HL-60 (cell line): ENCODE data around the gene OR6K6.

Experiments used
- DNase-seq, 2 experiments: peaks; one replicate each; pipeline ENCODE4 v3.0.0-alpha.2; 2010 to 2020; ENCODE audit warnings: low read depth in 1 of 2, low spot score in 1 of 2
- H3K27ac ChIP-seq: fragments of 250-450 bp; sonication (Bioruptor Pico); replicated peaks from 2 replicates; pipeline ENCODE4 v1.5.1; 2020; ENCODE audit warnings: mild to moderate bottlenecking, moderate library complexity
- H3K27me3 ChIP-seq: fragments of 250-450 bp; sonication (Bioruptor Pico); 2 replicates; pipeline ENCODE4 v1.5.1; 2021; ENCODE audit warnings: mild to moderate bottlenecking, moderate library complexity; ENCODE audit not compliant: insufficient read depth, poor library complexity, severe bottlenecking
- H3K4me3 ChIP-seq: replicated peaks from 2 replicates; pipeline ENCODE4 v1.5.1; 2011; ENCODE audit warnings: mild to moderate bottlenecking, control low read depth, low read length; ENCODE audit not compliant: insufficient read depth
- CTCF ChIP-seq: IDR thresholded peaks from one replicate; pipeline ENCODE4 v1.5.1; 2011; ENCODE audit warnings: low read length, control low read depth, inconsistent platforms; ENCODE audit not compliant: insufficient read depth
- GABPA ChIP-seq: IDR thresholded peaks from 2 replicates; pipeline ENCODE4 v1.6.1; 2012; ENCODE audit warnings: low read depth
- POLR2AphosphoS5 ChIP-seq: IDR thresholded peaks from 2 replicates; pipeline ENCODE4 v1.6.1; 2012; ENCODE audit warnings: low read depth
- SPI1 ChIP-seq: IDR thresholded peaks from 2 replicates; pipeline ENCODE4 v1.6.1; 2012; ENCODE audit warnings: low read depth, mild to moderate bottlenecking, borderline replicate concordance
- TF ChIP-seq, protein P1 (sequence below): IDR thresholded peaks from 2 replicates; pipeline ENCODE4 v1.6.1; 2012; ENCODE audit warnings: low read depth; ENCODE audit not compliant: insufficient replicate concordance

Gene OR6K6

GRCh38 chr1:158730453-158730852, 24.1 kb upstream of the OR6K6 start:
- H3K4me3 ChIP-seq: no peak overlapping the region
- H3K27ac ChIP-seq: no peak overlapping the region
- no peak for DNase-seq
- H3K27me3 ChIP-seq: no peaks in the 10 kb centered on the region
- TF ChIP-seq, protein P1, sequence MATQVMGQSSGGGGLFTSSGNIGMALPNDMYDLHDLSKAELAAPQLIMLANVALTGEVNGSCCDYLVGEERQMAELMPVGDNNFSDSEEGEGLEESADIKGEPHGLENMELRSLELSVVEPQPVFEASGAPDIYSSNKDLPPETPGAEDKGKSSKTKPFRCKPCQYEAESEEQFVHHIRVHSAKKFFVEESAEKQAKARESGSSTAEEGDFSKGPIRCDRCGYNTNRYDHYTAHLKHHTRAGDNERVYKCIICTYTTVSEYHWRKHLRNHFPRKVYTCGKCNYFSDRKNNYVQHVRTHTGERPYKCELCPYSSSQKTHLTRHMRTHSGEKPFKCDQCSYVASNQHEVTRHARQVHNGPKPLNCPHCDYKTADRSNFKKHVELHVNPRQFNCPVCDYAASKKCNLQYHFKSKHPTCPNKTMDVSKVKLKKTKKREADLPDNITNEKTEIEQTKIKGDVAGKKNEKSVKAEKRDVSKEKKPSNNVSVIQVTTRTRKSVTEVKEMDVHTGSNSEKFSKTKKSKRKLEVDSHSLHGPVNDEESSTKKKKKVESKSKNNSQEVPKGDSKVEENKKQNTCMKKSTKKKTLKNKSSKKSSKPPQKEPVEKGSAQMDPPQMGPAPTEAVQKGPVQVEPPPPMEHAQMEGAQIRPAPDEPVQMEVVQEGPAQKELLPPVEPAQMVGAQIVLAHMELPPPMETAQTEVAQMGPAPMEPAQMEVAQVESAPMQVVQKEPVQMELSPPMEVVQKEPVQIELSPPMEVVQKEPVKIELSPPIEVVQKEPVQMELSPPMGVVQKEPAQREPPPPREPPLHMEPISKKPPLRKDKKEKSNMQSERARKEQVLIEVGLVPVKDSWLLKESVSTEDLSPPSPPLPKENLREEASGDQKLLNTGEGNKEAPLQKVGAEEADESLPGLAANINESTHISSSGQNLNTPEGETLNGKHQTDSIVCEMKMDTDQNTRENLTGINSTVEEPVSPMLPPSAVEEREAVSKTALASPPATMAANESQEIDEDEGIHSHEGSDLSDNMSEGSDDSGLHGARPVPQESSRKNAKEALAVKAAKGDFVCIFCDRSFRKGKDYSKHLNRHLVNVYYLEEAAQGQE: no peak
- TF ChIP-seq POLR2AphosphoS5 (no peak), GABPA (no peak), SPI1 (no peak), CTCF (no peak)

DNA sequence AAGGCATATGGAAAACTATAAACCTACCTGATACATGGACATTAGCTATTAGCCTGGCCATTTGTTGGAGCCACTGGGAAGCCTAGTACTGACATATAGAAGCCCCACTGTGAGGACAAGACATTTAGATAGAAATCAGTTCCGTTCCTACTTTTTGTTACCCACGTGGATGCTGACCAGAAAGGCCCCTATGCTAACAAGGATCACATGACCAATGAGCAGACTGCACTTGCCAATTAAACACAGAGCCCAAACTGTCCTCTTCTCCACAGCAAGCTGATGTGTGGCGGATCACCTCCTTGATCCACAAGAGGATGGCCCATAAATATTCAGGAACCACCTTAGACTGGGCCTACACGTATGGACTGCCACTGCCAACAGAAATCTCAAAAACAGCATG, 22.8 kb upstream of the OR6K6 start:
- Histone ChIP-seq H3K27me3 (no peaks in the 10 kb centered on the region), H3K27ac (no peak overlapping the region), H3K4me3 (no peak overlapping the region)
- TF ChIP-seq, protein P1: no peak
- TF ChIP-seq SPI1 (no peak), CTCF (no peak), POLR2AphosphoS5 (no peak), GABPA (no peak)
- DNase-seq: no peak

GRCh38 chr1:158732524-158732923, 22.0 kb upstream of the OR6K6 start:
- H3K27me3 ChIP-seq: no peaks in the 10 kb centered on the region
- no peak for DNase-seq
- no peak overlapping the region for H3K4me3 ChIP-seq

More at GRCh38 chr1:158732524-158732923, 22.0 kb upstream of the OR6K6 start:
- TF ChIP-seq POLR2AphosphoS5: no peak
- TF ChIP-seq, protein P1: no peak
- no peak for TF ChIP-seq GABPA
- no peak for TF ChIP-seq SPI1
- TF ChIP-seq CTCF: no peak
- H3K27ac ChIP-seq: no peak overlapping the region
